Measurements from ENCODE around the gene MIER2.

GRCh38 chr19:339262-339887, 5.2 kb downstream of the MIER2 start:
- TF ChIP-seq CTCF (IDR thresholded peaks at IDR 0.05) (no peak), POLR2A (IDR thresholded peaks at IDR 0.05) (no peak)

Measured in body of pancreas (tissue), 4 donors.